Stimulated activated CD4-positive, alpha-beta T cell treated with anti-CD3 and anti-CD28 coated beads, Interleukin-2, amount 100 ng/mL, for 24 hours (primary cell): ENCODE measurements around the gene PLEKHB2.
"Not testable (repeated sequence)": the region's sequence is repeated elsewhere in the genome, so short reads cannot be mapped to it uniquely, and the experiment has no call there.

Source experiments
- DNase-seq, 2 donors: peaks; one replicate each; pipeline ENCODE4 v3.0.0-alpha.2; 2020

Gene PLEKHB2

GRCh38 chr2:131105156-131105949 is at the start of gene PLEKHB2:
Gene PLEKHB2 (plus strand): TSS chr2:131105336. CDS start chr2:131120942, 15,606 bp downstream.
- peak; percentile 94 for DNase-seq

- DNase-seq, result no peak
Measured at GRCh38 chr2:131056204-131056931, 48.8 kb upstream of the PLEKHB2 start.

- DNase-seq, result no peak
Measured at GRCh38 chr2:131056932-131057287, 48.2 kb upstream of the PLEKHB2 start.

GRCh38 chr2:131058214-131058843 is 46.8 kb upstream of the PLEKHB2 start:
- DNase-seq, result no peak

GRCh38 chr2:131058920-131059319 is 46.2 kb upstream of the PLEKHB2 start:
- DNase-seq, result no peak

GRCh38 chr2:131063501-131064283 is 41.4 kb upstream of the PLEKHB2 start:
- no peak for DNase-seq

GRCh38 chr2:131064589-131065512 is 40.3 kb upstream of the PLEKHB2 start:
- no peak for DNase-seq

GRCh38 chr2:131067465-131068125 is 37.5 kb upstream of the PLEKHB2 start:
- DNase-seq, result no peak

GRCh38 chr2:131068172-131068571 is 37.0 kb upstream of the PLEKHB2 start:
- not testable (repeated sequence) for DNase-seq

GRCh38 chr2:131075578-131075977 is 29.6 kb upstream of the PLEKHB2 start:
- DNase-seq, result not testable (repeated sequence)

- DNase-seq, result no peak
Measured at GRCh38 chr2:131076707-131077106, 28.4 kb upstream of the PLEKHB2 start.

- DNase-seq, result no peak
Measured at GRCh38 chr2:131077182-131077846, 27.8 kb upstream of the PLEKHB2 start.

- DNase-seq, result no peak
Measured at GRCh38 chr2:131077966-131078365, 27.2 kb upstream of the PLEKHB2 start.

GRCh38 chr2:131079931-131080330 is 25.2 kb upstream of the PLEKHB2 start:
- not testable (repeated sequence) for DNase-seq

GRCh38 chr2:131081190-131081589 is 23.9 kb upstream of the PLEKHB2 start:
- DNase-seq, result no peak

- DNase-seq, result no peak
Measured at GRCh38 chr2:131085646-131086045, 19.5 kb upstream of the PLEKHB2 start.

GRCh38 chr2:131092458-131093005 is 12.6 kb upstream of the PLEKHB2 start:
- peak in 1 of 2 donors; percentile 47 for DNase-seq

GRCh38 chr2:131093006-131093695 is 12.0 kb upstream of the PLEKHB2 start, which contains the start of gene FAM168B:
Gene FAM168B (minus strand): TSS chr2:131093460. CDS start chr2:131082646, 10,814 bp downstream.
- peak; percentile 87 to 89 for DNase-seq

- DNase-seq, result peak; percentile 37
Measured at GRCh38 chr2:131093696-131094462, 11.3 kb upstream of the PLEKHB2 start.
